Thyroid gland (tissue), 4 donors: ENCODE measurements around the gene E2F1.

Experiments used
- POLR2A ChIP-seq, 2 donors: fragments of 450-650 bp; IDR thresholded peaks; one replicate each; pipeline ENCODE4 v1.6.1; 2017; ENCODE audit warnings: antibody characterized with exemption in 2 of 2, mild to moderate bottlenecking in 2 of 2, moderate library complexity in 1 of 2
- TF ChIP-seq, protein P1 (sequence below), 6 experiments: fragments of 200-600 bp in 3 of 6; fragments of 450-650 bp in 3 of 6; sonication (generic) in 3 of 6; IDR thresholded peaks; one replicate each; pipeline ENCODE4 v1.5.1; 2016 to 2019; ENCODE audit warnings: antibody characterized with exemption in 6 of 6, mild to moderate bottlenecking in 2 of 6, inconsistent platforms in 1 of 6, moderate library complexity in 1 of 6

DNA sequence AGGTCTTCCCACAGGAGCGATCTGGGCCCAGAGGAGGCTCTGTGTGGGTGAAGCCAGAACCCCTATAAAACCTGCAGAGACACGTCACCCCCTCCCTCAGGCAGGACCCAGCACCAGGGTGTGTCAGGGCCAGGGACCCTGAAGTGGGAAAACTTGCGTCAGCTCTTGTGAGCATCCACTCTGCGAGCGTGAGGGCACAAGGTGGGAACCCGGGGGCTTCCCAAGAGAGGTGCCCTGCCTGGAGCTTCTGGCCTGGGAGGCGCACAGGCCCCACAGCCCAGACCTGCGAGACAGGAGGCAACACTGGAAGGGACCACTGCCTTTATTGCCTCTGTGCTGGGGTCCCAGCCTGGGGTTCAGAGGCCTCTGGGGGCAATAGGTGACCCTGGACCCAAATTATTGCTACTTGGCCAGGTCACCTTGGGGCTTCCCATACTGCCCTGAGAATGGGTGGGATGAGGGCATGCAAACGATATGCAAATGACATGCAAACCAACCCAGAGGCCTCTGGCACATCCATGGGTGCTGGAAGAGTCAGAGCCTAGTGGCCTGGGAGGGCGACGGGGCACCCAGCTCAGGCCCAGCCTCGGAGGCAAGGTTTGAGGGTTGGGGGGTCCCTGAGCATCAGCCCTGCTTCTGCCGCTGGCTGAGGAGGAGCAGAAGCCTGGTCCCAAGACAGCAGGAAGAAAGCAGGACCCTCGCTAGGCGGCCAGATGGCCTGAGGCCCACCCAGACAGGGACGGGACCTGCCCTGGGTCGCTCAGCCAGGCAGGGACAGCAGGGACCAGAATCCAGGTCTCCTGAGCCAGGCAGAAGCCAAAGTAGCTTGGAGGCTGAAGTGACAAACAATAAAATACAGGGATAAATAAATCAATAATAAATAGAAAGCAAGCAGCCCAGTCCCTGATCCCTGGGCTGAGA, 29.1 kb downstream of the E2F1 start:
- TF ChIP-seq, protein P1, sequence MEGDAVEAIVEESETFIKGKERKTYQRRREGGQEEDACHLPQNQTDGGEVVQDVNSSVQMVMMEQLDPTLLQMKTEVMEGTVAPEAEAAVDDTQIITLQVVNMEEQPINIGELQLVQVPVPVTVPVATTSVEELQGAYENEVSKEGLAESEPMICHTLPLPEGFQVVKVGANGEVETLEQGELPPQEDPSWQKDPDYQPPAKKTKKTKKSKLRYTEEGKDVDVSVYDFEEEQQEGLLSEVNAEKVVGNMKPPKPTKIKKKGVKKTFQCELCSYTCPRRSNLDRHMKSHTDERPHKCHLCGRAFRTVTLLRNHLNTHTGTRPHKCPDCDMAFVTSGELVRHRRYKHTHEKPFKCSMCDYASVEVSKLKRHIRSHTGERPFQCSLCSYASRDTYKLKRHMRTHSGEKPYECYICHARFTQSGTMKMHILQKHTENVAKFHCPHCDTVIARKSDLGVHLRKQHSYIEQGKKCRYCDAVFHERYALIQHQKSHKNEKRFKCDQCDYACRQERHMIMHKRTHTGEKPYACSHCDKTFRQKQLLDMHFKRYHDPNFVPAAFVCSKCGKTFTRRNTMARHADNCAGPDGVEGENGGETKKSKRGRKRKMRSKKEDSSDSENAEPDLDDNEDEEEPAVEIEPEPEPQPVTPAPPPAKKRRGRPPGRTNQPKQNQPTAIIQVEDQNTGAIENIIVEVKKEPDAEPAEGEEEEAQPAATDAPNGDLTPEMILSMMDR (IDR thresholded peaks at IDR 0.05) = no peak
- no peak for TF ChIP-seq POLR2A (IDR thresholded peaks at IDR 0.05)
